CD4-positive, alpha-beta T cell treated with Interleukin-12 subunit alpha and Interleukin-12 subunit beta, for 1 hour (primary cell): ENCODE data around the gene KCTD21.

Experiments
- DNase-seq: peaks from one replicate; pipeline ENCODE4 v3.0.0-alpha.2; 2020

KCTD21 gene

GRCh38 chr11:78218707-78219492 lies 30.5 kb upstream of the KCTD21 start:
- no peak for DNase-seq

- DNase-seq: no peak
Observed at GRCh38 chr11:78217650-78218541, 29.5 kb upstream of the KCTD21 start.

- no peak for DNase-seq
Observed at GRCh38 chr11:78216571-78217287, 28.3 kb upstream of the KCTD21 start.

GRCh38 chr11:78216021-78216420 lies 27.6 kb upstream of the KCTD21 start:
- no peak for DNase-seq

- no peak for DNase-seq
Observed at GRCh38 chr11:78214331-78215194, 26.1 kb upstream of the KCTD21 start.

- no peak for DNase-seq
Observed at GRCh38 chr11:78213526-78214330, 25.3 kb upstream of the KCTD21 start.

- no peak for DNase-seq
Observed at GRCh38 chr11:78212586-78213371, 24.4 kb upstream of the KCTD21 start.

- DNase-seq: no peak
Observed at GRCh38 chr11:78211565-78211964, 23.1 kb upstream of the KCTD21 start.

GRCh38 chr11:78210000-78210608 lies 21.7 kb upstream of the KCTD21 start:
- DNase-seq: no peak

GRCh38 chr11:78209478-78209877 lies 21.1 kb upstream of the KCTD21 start:
- no peak for DNase-seq

- DNase-seq: no peak
Observed at GRCh38 chr11:78208257-78209165, 20.1 kb upstream of the KCTD21 start.

GRCh38 chr11:78207532-78208256 lies 19.3 kb upstream of the KCTD21 start:
- DNase-seq: no peak

- DNase-seq: no peak
Observed at GRCh38 chr11:78205691-78206090, 17.3 kb upstream of the KCTD21 start.

GRCh38 chr11:78205256-78205655 lies 16.8 kb upstream of the KCTD21 start:
- no peak for DNase-seq

- peak; percentile 68 for DNase-seq
Observed at GRCh38 chr11:78203184-78203583, 14.8 kb upstream of the KCTD21 start.

GRCh38 chr11:78202733-78203167 lies 14.3 kb upstream of the KCTD21 start:
- peak; percentile 79 for DNase-seq

- DNase-seq: no peak
Observed at GRCh38 chr11:78201096-78201818, 12.8 kb upstream of the KCTD21 start.

- no peak for DNase-seq
Observed at GRCh38 chr11:78200553-78200952, 12.1 kb upstream of the KCTD21 start.
